D721Med (cell line): ENCODE data around the gene FBN2.
A peak's percentile ranks its signal among the peaks of the same experiment; 100 is the strongest.
"Not testable (repeated sequence)": the region's sequence is repeated elsewhere in the genome, so short reads cannot be mapped to it uniquely, and the experiment has no call there.

Source experiments
- DNase-seq: peaks from one replicate; pipeline ENCODE4 v3.0.0; 2011; ENCODE audit warnings: low spot score; ENCODE audit not compliant: insufficient read length
- FAIRE-seq: peaks from 2 replicates; lab custom pipeline; 2011; peaks lifted over from hg19 to GRCh38; lab: Jason Lieb, UNC
- CTCF ChIP-seq: IDR thresholded peaks from 2 replicates; pipeline ENCODE4 v1.5.1; 2012; ENCODE audit warnings: mild to moderate bottlenecking, control low read depth; ENCODE audit not compliant: insufficient read depth; ENCODE audit errors: missing control alignments

FBN2 gene

DNA sequence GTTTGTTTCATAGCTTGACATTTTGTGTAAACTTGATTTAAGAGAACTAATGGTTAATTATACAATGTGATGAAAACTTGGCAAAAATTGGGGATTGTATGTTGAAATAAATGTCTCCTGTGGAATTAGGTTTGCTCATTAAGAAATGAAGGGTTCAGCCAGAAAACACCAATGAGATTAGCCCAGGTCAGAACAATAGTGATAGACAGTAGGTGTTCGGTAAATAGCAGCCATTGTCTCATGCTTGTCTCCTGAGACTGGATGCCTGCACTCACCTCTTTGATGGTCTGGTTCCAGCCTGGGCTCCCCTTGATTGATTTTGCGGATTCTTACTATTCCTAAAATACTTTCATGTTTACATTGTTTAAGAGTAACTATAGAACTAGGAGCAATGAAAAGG, 135.5 kb downstream of the FBN2 start:
- FAIRE-seq (no peak), DNase-seq (no peak)

DNA sequence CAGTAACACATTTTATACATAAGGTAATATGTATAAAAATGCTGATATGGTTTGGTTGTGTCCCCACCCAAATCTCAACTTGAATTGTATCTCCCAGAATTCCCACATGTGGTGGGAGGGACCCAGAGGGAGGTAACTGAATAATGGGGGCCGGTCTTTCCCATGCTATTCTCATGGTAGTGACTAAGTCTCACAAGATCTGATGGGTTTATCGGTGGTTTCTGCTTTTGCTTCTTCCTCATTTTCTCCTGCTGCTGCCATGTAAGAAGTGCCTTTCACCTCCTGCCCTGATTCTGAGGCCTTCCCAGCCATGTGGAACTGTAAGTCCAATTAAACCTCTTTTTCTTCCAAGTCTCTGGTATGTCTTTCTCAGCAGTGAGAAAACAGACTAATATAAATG, 137.3 kb downstream of the FBN2 start:
- DNase-seq, FAIRE-seq: not testable (repeated sequence)

More for the DNA sequence above, 135.5 kb downstream of the FBN2 start:
- TF ChIP-seq CTCF: no peak

GRCh38 chr5:128399111-128399510, 138.9 kb downstream of the FBN2 start:
- no peak for TF ChIP-seq CTCF
- DNase-seq: no peak

GRCh38 chr5:128397876-128398275, 140.2 kb downstream of the FBN2 start:
- no peak for TF ChIP-seq CTCF
- FAIRE-seq (no peak), DNase-seq (no peak)

More at GRCh38 chr5:128399111-128399510, 138.9 kb downstream of the FBN2 start:
- FAIRE-seq: peak; percentile 60

GRCh38 chr5:128395073-128395472, 143.0 kb downstream of the FBN2 start:
- DNase-seq (no peak), FAIRE-seq (no peak)
- no peak for TF ChIP-seq CTCF

- TF ChIP-seq CTCF: no peak
- DNase-seq (no peak), FAIRE-seq (no peak)
Observed at GRCh38 chr5:128384068-128384467, 154.0 kb downstream of the FBN2 start.

DNA sequence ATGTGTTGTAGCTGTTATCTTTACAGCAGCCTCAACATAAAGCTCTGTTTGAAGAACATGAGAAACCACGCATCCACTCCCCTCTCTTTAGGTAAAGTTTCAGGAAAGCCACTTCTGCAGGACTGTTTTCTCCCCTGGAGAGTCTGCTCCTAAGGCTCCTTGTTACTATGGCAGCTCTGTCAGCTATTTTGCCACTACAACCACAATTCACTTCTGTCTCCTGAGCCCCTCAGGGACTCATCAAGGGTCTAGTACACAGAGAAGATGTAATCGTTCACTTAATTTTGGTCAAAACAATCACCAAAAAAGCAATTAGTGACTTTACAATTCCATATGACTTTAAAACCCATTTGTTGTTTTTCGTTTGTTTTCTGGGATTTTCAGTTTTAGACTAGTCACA, 157.7 kb downstream of the FBN2 start:
- no peak for DNase-seq
- no peak for FAIRE-seq
- TF ChIP-seq CTCF: no peak

DNA sequence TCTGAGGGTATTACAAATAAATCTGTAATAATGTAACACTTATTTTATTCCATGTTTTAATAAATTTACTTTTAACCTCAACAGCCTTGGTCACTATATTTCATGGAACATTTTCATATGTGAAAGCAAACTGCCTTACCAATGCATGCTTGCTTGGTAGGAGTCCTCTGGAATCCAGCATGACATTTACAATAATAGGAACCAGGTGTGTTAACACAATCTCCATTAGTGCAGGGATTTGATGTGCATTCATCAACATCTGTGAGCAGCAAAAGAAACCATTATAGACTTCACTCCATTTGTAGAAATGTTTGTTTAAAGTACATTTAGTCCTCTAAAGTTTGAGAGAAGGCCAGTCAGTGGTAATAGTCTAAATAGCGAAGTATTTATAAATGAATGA, 159.4 kb downstream of the FBN2 start:
- TF ChIP-seq CTCF: no peak

More for the DNA sequence above, 159.4 kb downstream of the FBN2 start:
- FAIRE-seq (no peak), DNase-seq (no peak)
